ENCODE measurements around the gene PSAPL1. TPM values are rescaled to one million over a fixed set of nuclear protein-coding genes. Genes with fewer than 3 reads are reported as not detected.

The PSAPL1 gene
- total and polyA plus RNA-seq, 9 of the 15 experiments (the other 6 are each of a cell fraction or from before 2014, with no cell fraction given), result not detected

DNA sequence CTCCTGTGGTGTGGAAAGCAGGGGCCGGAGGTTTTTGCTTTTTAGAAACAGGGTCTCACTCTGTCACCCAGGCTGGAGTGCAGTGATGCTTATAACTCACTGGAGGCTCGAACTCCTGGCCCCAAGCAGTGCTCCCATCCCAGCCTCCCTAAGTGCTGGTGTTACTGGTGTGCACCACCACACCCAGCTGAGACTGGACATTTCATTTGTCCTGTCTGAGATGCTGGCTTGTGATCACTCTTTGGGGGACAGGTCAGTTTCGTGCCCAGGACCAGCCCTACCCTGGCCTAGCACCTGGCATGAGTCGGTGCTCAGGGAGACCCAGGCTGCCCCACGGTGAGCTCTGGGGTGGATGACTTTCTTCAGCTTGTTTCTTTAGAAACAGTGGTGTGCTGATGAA, 11.3 kb downstream of the PSAPL1 start:
- peaks cover 0 to 54% of the 10 kb centered on the region in 2 experiments; a peak in 3 of 5 replicates for H3K27me3 ChIP-seq (ENCODE audit: control insufficient read depth in 2 of 2, insufficient read depth in 2 of 2, low read length in 2 of 2)
- no peaks in the 10 kb centered on the region for H4K20me1 ChIP-seq (replicated peaks; ENCODE audit: control insufficient read depth, insufficient read depth, low read length)
- H3K9me3 ChIP-seq (replicated peaks; ENCODE audit: control insufficient read depth, insufficient read depth, low read depth, low read length), result no peaks in the 10 kb centered on the region
- no peak for ATAC-seq
- FAIRE-seq, result no peak
- no TSS peak for BruUV-seq (replicated peaks)
- no peak overlapping the region for H3K9ac ChIP-seq (ENCODE audit: insufficient read depth in 1 of 2, low read depth in 2 of 2, low read length in 2 of 2)
- no peaks in the 10 kb centered on the region for H3K9me1 ChIP-seq (ENCODE audit: control insufficient read depth, insufficient read depth, low read length)
- no peak for DNase-seq (ENCODE audit: extremely low read depth in 1 of 4, low spot score in 3 of 4)
- no peak overlapping the region for H3K27ac ChIP-seq (ENCODE audit: extremely low read depth, low read depth, low read length)
- H3K79me2 ChIP-seq (ENCODE audit: control insufficient read depth, insufficient read depth, low read length), result no peaks in the 10 kb centered on the region
- intact Hi-C loops (cut with micrococcal nuclease), result no loop called here
- H3K4me2 ChIP-seq (ENCODE audit: insufficient read depth, low read length), result no peak overlapping the region
- WGBS (ENCODE audit: insufficient coverage, low coverage, missing lambda C conversion rate), result 0% methylated on average over 5 of the region's 5 CpGs
- POLR2A ChIA-PET, result no interaction called here
- H2AFZ ChIP-seq (ENCODE audit: low read depth, low read length), result no peak overlapping the region
- TF ChIP-seq ZBTB34 (CRISPR knock-in tag; IDR thresholded peaks at IDR 0.05) (no peak), ZNF583 (CRISPR knock-in tag; IDR thresholded peaks at IDR 0.05) (no peak), RAD21 (CRISPR knock-in tag; conservative IDR thresholded peaks at IDR 0.05 in 1 of 2, IDR thresholded peaks at IDR 0.05 in 1 of 2) (no peak), ZNF707 (CRISPR knock-in tag; conservative IDR thresholded peaks at IDR 0.05) (no peak), ZNF408 (CRISPR knock-in tag; IDR thresholded peaks at IDR 0.05; ENCODE audit: low read depth) (no peak), HDGF (IDR thresholded peaks at IDR 0.05) (no peak), ZNF511 (CRISPR knock-in tag; IDR thresholded peaks at IDR 0.05) (no peak), BRD4 (IDR thresholded peaks at IDR 0.05) (no peak), ZEB2 (IDR thresholded peaks at IDR 0.05) (no peak), ZNF134 (CRISPR knock-in tag; conservative IDR thresholded peaks at IDR 0.05) (no peak), EZH2 (IDR thresholded peaks at IDR 0.05; ENCODE audit: borderline replicate concordance, low read depth, low read length) (no peak), HDAC3 (IDR thresholded peaks at IDR 0.05; ENCODE audit: borderline replicate concordance, partially characterized antibody) (no peak), ILK (tag; IDR thresholded peaks at IDR 0.05; ENCODE audit: borderline replicate concordance, low read depth) (no peak)
- in situ Hi-C loops (cut with MboI), result no loop called here
- H3K4me1 ChIP-seq (replicated peaks in 1 of 2; ENCODE audit: control insufficient read depth in 2 of 2, insufficient read depth in 2 of 2, low read length in 2 of 2), result no peaks in the 10 kb centered on the region
- H3K4me3 ChIP-seq, result no peak overlapping the region
- no peaks in the 10 kb centered on the region for H3K36me3 ChIP-seq (ENCODE audit: control insufficient read depth, insufficient read depth, low read length)
- CTCF ChIA-PET (ENCODE audit: low intra/inter-chr PET ratio), result no interaction called here
